Measurements from ENCODE around the gene DNER. TPM values are rescaled to one million over a fixed set of nuclear protein-coding genes. Genes with fewer than 3 reads are reported as not detected.

Gene DNER
- total and polyA plus RNA-seq, 2 of the 4 experiments (the other 2 are of a cell fraction) = under 0.01 to 0.14 TPM

GRCh38 chr2:229371086-229371485, 343.3 kb downstream of the DNER start:
- Histone ChIP-seq H2BK120ac (ENCODE audit: low read depth, low read length) (no peak overlapping the region), H3K79me1 (ENCODE audit: low read depth in 1 of 2, low read length in 2 of 2) (no peaks in the 10 kb centered on the region), H3K14ac (replicated peaks; ENCODE audit: low read depth, low read length) (no peak overlapping the region), H3K18ac (ENCODE audit: low read depth, low read length) (no peak overlapping the region), H3K4ac (ENCODE audit: low read depth, low read length) (no peak overlapping the region), H2BK5ac (ENCODE audit: low read depth, low read length, poor library complexity, severe bottlenecking) (no peak overlapping the region), H4K5ac (ENCODE audit: low read depth, low read length) (no peak overlapping the region), H3K4me3 (ENCODE audit: insufficient read depth, low read depth, low read length) (no peak overlapping the region), H3K23ac (ENCODE audit: low read depth, low read length) (no peak overlapping the region), H3K9me3 (ENCODE audit: control insufficient read depth, insufficient read depth, low read length) (peaks cover 5% of the 10 kb centered on the region), H3K9ac (ENCODE audit: low read depth, low read length) (no peak overlapping the region), H3K4me1 (ENCODE audit: control insufficient read depth, insufficient read depth, low read length) (no peaks in the 10 kb centered on the region), H3K56ac (ENCODE audit: extremely low read depth, insufficient read depth, low read length) (no peak overlapping the region), H3K27me3 (ENCODE audit: control insufficient read depth, insufficient read depth, low read length) (no peaks in the 10 kb centered on the region), H3K36me3 (ENCODE audit: control insufficient read depth, insufficient read depth, low read length) (no peaks in the 10 kb centered on the region), H2BK20ac (ENCODE audit: low read depth, low read length) (no peak overlapping the region), H2AK5ac (ENCODE audit: low read depth, low read length) (no peak overlapping the region), H4K20me1 (ENCODE audit: insufficient read depth, low read length) (no peaks in the 10 kb centered on the region), H4K91ac (ENCODE audit: insufficient read depth, low read depth, low read length) (no peak overlapping the region), H4K8ac (ENCODE audit: low read depth in 2 of 2, low read length in 2 of 2) (no peak overlapping the region), H2BK15ac (ENCODE audit: low read depth, low read length) (no peak overlapping the region), H3K4me2 (ENCODE audit: low read depth, low read length) (no peak overlapping the region), H3K9me1 (ENCODE audit: insufficient read depth, low read length) (no peaks in the 10 kb centered on the region), H2AK9ac (replicated peaks; ENCODE audit: low read depth, low read length, poor library complexity) (no peak overlapping the region), H3K27ac (ENCODE audit: insufficient read depth, low read length) (no peak overlapping the region), H2AFZ (replicated peaks; ENCODE audit: low read length, poor library complexity) (no peak overlapping the region)
- intact Hi-C loops (cut with micrococcal nuclease) (no loop called here), dilution Hi-C loops (cut with HindIII; ENCODE audit: low sequenced_read_pairs, unreplicated experiment) (no loop called here), in situ Hi-C loops (cut with MboI; ENCODE audit: low sequenced_read_pairs) (no loop called here)
- ChIA-PET CTCF (no interaction called here), POLR2A (ENCODE audit: unreplicated experiment) (no interaction called here)
- DNase-seq (no peak), ATAC-seq (ENCODE audit: low read depth) (no peak)
- 89% methylated on average over 1 of the region's 3 CpGs; no CpG with 5 or more reads in 1 of the 2 experiments for WGBS, 2 experiments (ENCODE audit: extremely low coverage in 2 of 2, insufficient read length in 1 of 2)
- no peak for TF ChIP-seq SMC3 (IDR thresholded peaks at IDR 0.05; ENCODE audit: low read depth, low read length)
- no peak for TF ChIP-seq MAZ (IDR thresholded peaks at IDR 0.05; ENCODE audit: borderline replicate concordance, low read depth, low read length)
- no peak for TF ChIP-seq RFX5 (IDR thresholded peaks at IDR 0.05; ENCODE audit: low read depth, low read length)
- TF ChIP-seq FOS (IDR thresholded peaks at IDR 0.05; ENCODE audit: low read depth, low read length) = no peak
- no peak for TF ChIP-seq RAD21 (IDR thresholded peaks at IDR 0.05; ENCODE audit: low read length)
- TF ChIP-seq BHLHE40 (IDR thresholded peaks at IDR 0.05; ENCODE audit: low read depth, low read length) = no peak
- no peak for TF ChIP-seq CTCF (conservative IDR thresholded peaks at IDR 0.05; ENCODE audit: low read depth, low read length)
- no peak for TF ChIP-seq USF2 (IDR thresholded peaks at IDR 0.05; ENCODE audit: low read depth, low read length)
- TF ChIP-seq CEBPB (IDR thresholded peaks at IDR 0.05; ENCODE audit: low read depth, low read length) = no peak
- BruUV-seq (replicated peaks) = no TSS peak

All from IMR-90 (cell line).